GM23338 (cell line): ENCODE data around the gene NCLN. TPM values are rescaled to one million over a fixed set of nuclear protein-coding genes. Genes with fewer than 3 reads are reported as not detected.
"Not testable (repeated sequence)": the region's sequence is repeated elsewhere in the genome, so short reads cannot be mapped to it uniquely, and the experiment has no call there.

Experiments used
- ATAC-seq: fragments of 200-7000 bp; cut with Tn5 transposase; 3 replicates; pipeline ENCODE4 v1.9.1; 2020
- DNase-seq: peaks from one replicate; pipeline ENCODE4 v3.0.0-alpha.2; 2015; ENCODE audit warnings: low spot score
- H2AFZ ChIP-seq: fragments of 200-600 bp; sonication (generic); 2 replicates; pipeline ENCODE4 v1.8.0; 2016; ENCODE audit warnings: antibody characterized with exemption, mild to moderate bottlenecking, moderate library complexity
- H3F3A ChIP-seq: fragments of 200-600 bp; sonication (generic); replicated peaks from 2 replicates; pipeline ENCODE4 v1.8.0; 2017; ENCODE audit warnings: antibody characterized with exemption, mixed run types, low read depth
- H3K27ac ChIP-seq: fragments of 200-600 bp; sonication (generic); 2 replicates; pipeline ENCODE4 v1.6.1; 2016; ENCODE audit warnings: low read depth
- H3K27me3 ChIP-seq: fragments of 200-600 bp; sonication (generic); 2 replicates; pipeline ENCODE4 v1.8.0; 2016; ENCODE audit warnings: mild to moderate bottlenecking, mixed run types, moderate library complexity; ENCODE audit not compliant: insufficient read depth
- H3K36me3 ChIP-seq: fragments of 200-600 bp; sonication (generic); 2 replicates; pipeline ENCODE4 v1.8.0; 2016; ENCODE audit warnings: mild to moderate bottlenecking; ENCODE audit not compliant: insufficient read depth
- H3K4me1 ChIP-seq: fragments of 200-600 bp; sonication (generic); 2 replicates; pipeline ENCODE4 v1.8.0; 2016; ENCODE audit warnings: mild to moderate bottlenecking, moderate library complexity; ENCODE audit not compliant: insufficient read depth
- H3K4me2 ChIP-seq: fragments of 200-600 bp; sonication (generic); 2 replicates; pipeline ENCODE4 v1.7.1; 2017; ENCODE audit warnings: mixed run types
- H3K4me3 ChIP-seq: fragments of 200-600 bp; sonication (generic); 2 replicates; pipeline ENCODE4 v1.6.1; 2016; ENCODE audit warnings: mixed run types
- H3K79me2 ChIP-seq: fragments of 200-600 bp; sonication (generic); replicated peaks from 2 replicates; pipeline ENCODE4 v1.8.0; 2017; ENCODE audit warnings: mild to moderate bottlenecking; ENCODE audit not compliant: insufficient read depth
- H3K9me2 ChIP-seq: fragments of 200-600 bp; sonication (generic); 2 replicates; pipeline ENCODE4 v1.8.0; 2017; ENCODE audit not compliant: insufficient read depth
- H4K20me1 ChIP-seq: fragments of 200-600 bp; sonication (generic); replicated peaks from 2 replicates; pipeline ENCODE4 v1.8.0; 2017; ENCODE audit warnings: mild to moderate bottlenecking; ENCODE audit not compliant: insufficient read depth
- H3K27ac Mint-ChIP-seq: 2 replicates; pipeline ENCODE4 v1.8.0; 2020; ENCODE audit warnings: inconsistent platforms, mild to moderate bottlenecking, moderate library complexity, mixed read lengths
- H3K27me3 Mint-ChIP-seq: 3 replicates; pipeline ENCODE4 v1.8.0; 2022; ENCODE audit warnings: low read depth, mild to moderate bottlenecking, moderate library complexity, mixed read lengths, inconsistent platforms; ENCODE audit not compliant: insufficient read depth, poor library complexity
- H3K36me3 Mint-ChIP-seq: 3 replicates; pipeline ENCODE4 v1.8.0; 2021; ENCODE audit warnings: low read depth, mild to moderate bottlenecking, inconsistent platforms, moderate library complexity, mixed read lengths
- H3K4me1 Mint-ChIP-seq: 3 replicates; pipeline ENCODE4 v1.8.0; 2020; ENCODE audit warnings: mild to moderate bottlenecking, inconsistent platforms, mixed read lengths
- H3K4me3 Mint-ChIP-seq: 3 replicates; pipeline ENCODE4 v1.8.0; 2021; ENCODE audit warnings: moderate library complexity, mild to moderate bottlenecking, inconsistent platforms, mixed read lengths
- H3K9me3 Mint-ChIP-seq: 3 replicates; pipeline ENCODE4 v1.8.0; 2020; ENCODE audit warnings: moderate library complexity, mild to moderate bottlenecking, inconsistent platforms, mixed read lengths
- EZH2 ChIP-seq: fragments of 200-600 bp; sonication (generic); IDR thresholded peaks from one replicate; pipeline ENCODE4 v1.8.0; 2017; ENCODE audit warnings: antibody characterized with exemption, mild to moderate bottlenecking, low read depth; ENCODE audit not compliant: unreplicated experiment
- EZH2phosphoT487 ChIP-seq: fragments of 200-600 bp; sonication (generic); IDR thresholded peaks from one replicate; pipeline ENCODE4 v1.8.1; 2018; ENCODE audit warnings: antibody characterized with exemption; ENCODE audit not compliant: unreplicated experiment
- JUNB ChIP-seq: IDR thresholded peaks from one replicate; pipeline ENCODE4 v1.6.1; 2016; ENCODE audit warnings: antibody characterized with exemption; ENCODE audit not compliant: unreplicated experiment
- POLR2AphosphoS5 ChIP-seq: IDR thresholded peaks from 2 replicates; pipeline ENCODE4 v1.6.1; 2016; ENCODE audit warnings: antibody characterized with exemption, low read depth
- REST ChIP-seq: IDR thresholded peaks from one replicate; pipeline ENCODE4 v1.6.1; 2018; ENCODE audit warnings: antibody characterized with exemption; ENCODE audit not compliant: unreplicated experiment
- ZNF331 ChIP-seq: fragments of 250-450 bp; sonication (Bioruptor Pico); IDR thresholded peaks from 2 replicates; pipeline ENCODE4 v1.5.0; 2020; ENCODE audit warnings: low read depth, mild to moderate bottlenecking, moderate library complexity
- ZNF462 ChIP-seq: fragments of 250-450 bp; sonication (Bioruptor Pico); IDR thresholded peaks from 2 replicates; pipeline ENCODE4 v1.5.0; 2020; ENCODE audit warnings: mild to moderate bottlenecking, moderate library complexity
- polyA plus RNA-seq: library from polyadenylated mRNA; unstranded; fragments of >200 nt; fragmentation: Nextera tagmentation; extraction: Ambion mirVana; gene quantifications from 2 replicates; pipeline ENCODE4 v1.2.1, GENCODE V29; 2016
- total RNA-seq: library from RNA; depleted of rRNA; stranded (reverse); fragments of >200 nt; shearing (Covaris generic); gene quantifications from 2 replicates; pipeline ENCODE4 v1.2.3, GENCODE V29; 2014
- TF ChIP-seq, protein P1 (sequence below): IDR thresholded peaks from 2 replicates; pipeline ENCODE4 v1.6.1; 2016; ENCODE audit warnings: antibody characterized with exemption

NCLN gene
- total and polyA plus RNA-seq, 2 experiments from 2014 or later = 85.6 to 125 TPM

GRCh38 chr19:3190921-3191805 lies 5.4 kb downstream of the NCLN start (continued):
- no peak for TF ChIP-seq ZNF462

GRCh38 chr19:3191806-3192104 lies 6.0 kb downstream of the NCLN start:
- ATAC-seq, H3K4me1 ChIP-seq, H3K27ac ChIP-seq, H2AFZ ChIP-seq, H3F3A ChIP-seq, H3K4me3 ChIP-seq, H3K4me2 ChIP-seq, H3K36me3 ChIP-seq, H3K4me3 Mint-ChIP-seq, H3K27me3 ChIP-seq, DNase-seq, H3K27ac Mint-ChIP-seq, H3K27me3 Mint-ChIP-seq, H3K9me3 Mint-ChIP-seq, H3K9me2 ChIP-seq: not testable (repeated sequence)
- H3K36me3 Mint-ChIP-seq = peaks cover 18% of the 10 kb centered on the region
- H3K4me1 Mint-ChIP-seq = peaks cover 19% of the 10 kb centered on the region
- peaks cover 14% of the 10 kb centered on the region for H4K20me1 ChIP-seq
- peaks cover 62% of the 10 kb centered on the region for H3K79me2 ChIP-seq

GRCh38 chr19:3192228-3192635 lies 6.5 kb downstream of the NCLN start:
- Histone ChIP-seq H3K4me2 (no peak overlapping the region), H2AFZ (no peak overlapping the region), H4K20me1 (peaks cover 9% of the 10 kb centered on the region), H3K79me2 (peaks cover 57% of the 10 kb centered on the region), H3K27ac (no peak overlapping the region), H3F3A (no peaks in the 10 kb centered on the region), H3K9me2 (no peaks in the 10 kb centered on the region), H3K4me3 (no peak overlapping the region), H3K36me3 (no peaks in the 10 kb centered on the region; the same call in 1 of the 2 replicates), H3K4me1 (peaks cover under 1% of the 10 kb centered on the region; the same call in 1 of the 2 replicates), H3K27me3 (no peaks in the 10 kb centered on the region)
- Mint-ChIP-seq H3K27me3 (peaks cover 4% of the 10 kb centered on the region), H3K27ac (no peak overlapping the region), H3K36me3 (peaks cover 18% of the 10 kb centered on the region), H3K4me3 (no peak overlapping the region), H3K9me3 (no peaks in the 10 kb centered on the region; the same call in 2 of the 3 replicates), H3K4me1 (peaks cover 14% of the 10 kb centered on the region)
- DNase-seq (no peak), ATAC-seq (no peak)
- TF ChIP-seq ZNF331 (CRISPR knock-in tag) (no peak), REST (no peak), EZH2phosphoT487 (no peak), EZH2 (no peak), POLR2AphosphoS5 (no peak), JUNB (no peak)
- TF ChIP-seq, protein P1, sequence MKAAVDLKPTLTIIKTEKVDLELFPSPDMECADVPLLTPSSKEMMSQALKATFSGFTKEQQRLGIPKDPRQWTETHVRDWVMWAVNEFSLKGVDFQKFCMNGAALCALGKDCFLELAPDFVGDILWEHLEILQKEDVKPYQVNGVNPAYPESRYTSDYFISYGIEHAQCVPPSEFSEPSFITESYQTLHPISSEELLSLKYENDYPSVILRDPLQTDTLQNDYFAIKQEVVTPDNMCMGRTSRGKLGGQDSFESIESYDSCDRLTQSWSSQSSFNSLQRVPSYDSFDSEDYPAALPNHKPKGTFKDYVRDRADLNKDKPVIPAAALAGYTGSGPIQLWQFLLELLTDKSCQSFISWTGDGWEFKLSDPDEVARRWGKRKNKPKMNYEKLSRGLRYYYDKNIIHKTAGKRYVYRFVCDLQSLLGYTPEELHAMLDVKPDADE = no peak
